ENCODE results near the gene OR51B5. TPM values are rescaled to one million over a fixed set of nuclear protein-coding genes. Genes with fewer than 3 reads are reported as not detected.
"Not testable (repeated sequence)": the region's sequence is repeated elsewhere in the genome, so short reads cannot be mapped to it uniquely, and the experiment has no call there.

OR51B5 gene
- polyA plus RNA-seq, 3 donors = not detected

GRCh38 chr11:5339771-5340322 is 3.5 kb downstream of the OR51B5 start:
- Histone ChIP-seq H3K4me2 (replicated peaks; ENCODE audit: extremely low read depth, low read length, poor library complexity, severe bottlenecking) (no peak overlapping the region), H3K9me3 (replicated peaks in 1 of 2; ENCODE audit: control insufficient read depth in 1 of 2, insufficient read depth in 1 of 2, low read length in 2 of 2) (no peaks in the 10 kb centered on the region), H3K4me1 (ENCODE audit: control insufficient read depth in 1 of 2, insufficient read depth in 2 of 2, low read length in 2 of 2) (no peaks in the 10 kb centered on the region), H3K27me3 (ENCODE audit: control insufficient read depth in 2 of 2, insufficient read depth in 2 of 2, low read length in 2 of 2) (no peaks in the 10 kb centered on the region), H3K79me2 (ENCODE audit: insufficient read depth, low read length) (no peaks in the 10 kb centered on the region), H3K27ac (ENCODE audit: low read depth in 1 of 2, low read length in 2 of 2) (no peak overlapping the region), H3K36me3 (replicated peaks in 1 of 2; ENCODE audit: control insufficient read depth in 1 of 2, insufficient read depth in 2 of 2, low read length in 2 of 2) (no peaks in the 10 kb centered on the region), H3K4me3 (replicated peaks in 1 of 3; ENCODE audit: low read depth in 2 of 3, low read length in 3 of 3) (no peak overlapping the region), H3K9ac (ENCODE audit: insufficient read depth, low read length, poor library complexity, severe bottlenecking) (no peak overlapping the region), H2AFZ (ENCODE audit: insufficient read depth, low read depth, low read length, poor library complexity, severe bottlenecking) (no peak overlapping the region), H4K20me1 (ENCODE audit: insufficient read depth, low read length) (no peaks in the 10 kb centered on the region)
- Mint-ChIP-seq H3K4me1 (no peaks in the 10 kb centered on the region), H3K36me3 (no peaks in the 10 kb centered on the region), H3K27me3 (ENCODE audit: low read depth in 3 of 3) (peaks cover 0 to 3% (median 3%) of the 10 kb centered on the region in 3 donors), H3K9me3 (peaks cover 0 to 4% (median 1%) of the 10 kb centered on the region in 7 donors), H3K4me3 (no peak overlapping the region), H3K27ac (no peak overlapping the region)
- no peak for DNase-seq
- intact Hi-C loops (cut with micrococcal nuclease) = no loop called here
- WGBS (ENCODE audit: insufficient coverage) = no CpG with 5 or more reads among the region's 1 CpG
- TF ChIP-seq CTCF (IDR thresholded peaks at IDR 0.05) = no peak

- WGBS (ENCODE audit: insufficient coverage) = no CpG with 5 or more reads among the region's 1 CpG
- H3K4me1 Mint-ChIP-seq; H3K4me3 Mint-ChIP-seq; H4K20me1 ChIP-seq (ENCODE audit: insufficient read depth, low read length); H3K9me3 Mint-ChIP-seq; H3K4me1 ChIP-seq (ENCODE audit: control insufficient read depth in 1 of 2, insufficient read depth in 2 of 2, low read length in 2 of 2); H3K4me2 ChIP-seq (replicated peaks; ENCODE audit: extremely low read depth, low read length, poor library complexity, severe bottlenecking); H3K4me3 ChIP-seq (replicated peaks in 1 of 3; ENCODE audit: low read depth in 2 of 3, low read length in 3 of 3); H3K36me3 Mint-ChIP-seq; H3K27ac ChIP-seq (ENCODE audit: low read depth in 1 of 2, low read length in 2 of 2); H2AFZ ChIP-seq (ENCODE audit: insufficient read depth, low read depth, low read length, poor library complexity, severe bottlenecking); H3K27me3 Mint-ChIP-seq (ENCODE audit: low read depth in 3 of 3); H3K36me3 ChIP-seq (replicated peaks in 1 of 2; ENCODE audit: control insufficient read depth in 1 of 2, insufficient read depth in 2 of 2, low read length in 2 of 2); H3K9me3 ChIP-seq (replicated peaks in 1 of 2; ENCODE audit: control insufficient read depth in 1 of 2, insufficient read depth in 1 of 2, low read length in 2 of 2); H3K27me3 ChIP-seq (ENCODE audit: control insufficient read depth in 2 of 2, insufficient read depth in 2 of 2, low read length in 2 of 2); DNase-seq; H3K79me2 ChIP-seq (ENCODE audit: insufficient read depth, low read length); H3K27ac Mint-ChIP-seq; H3K9ac ChIP-seq (ENCODE audit: insufficient read depth, low read length, poor library complexity, severe bottlenecking); intact Hi-C loops (cut with micrococcal nuclease): not testable (repeated sequence)
Measured at GRCh38 chr11:5337253-5337652, 6.1 kb downstream of the OR51B5 start.

All from CD14-positive monocyte (primary cell).